ENCODE data around the gene KIRREL2. TPM values are rescaled to one million over a fixed set of nuclear protein-coding genes. Genes with fewer than 3 reads are reported as not detected.
A peak's percentile ranks its signal among the peaks of the same experiment; 100 is the strongest.

The KIRREL2 gene
- total and polyA plus RNA-seq, 9 of the 15 experiments (the other 6 are each of a cell fraction or from before 2014, with no cell fraction given): 0.01 to 0.12 (median 0.09) TPM; not detected in 4

DNA sequence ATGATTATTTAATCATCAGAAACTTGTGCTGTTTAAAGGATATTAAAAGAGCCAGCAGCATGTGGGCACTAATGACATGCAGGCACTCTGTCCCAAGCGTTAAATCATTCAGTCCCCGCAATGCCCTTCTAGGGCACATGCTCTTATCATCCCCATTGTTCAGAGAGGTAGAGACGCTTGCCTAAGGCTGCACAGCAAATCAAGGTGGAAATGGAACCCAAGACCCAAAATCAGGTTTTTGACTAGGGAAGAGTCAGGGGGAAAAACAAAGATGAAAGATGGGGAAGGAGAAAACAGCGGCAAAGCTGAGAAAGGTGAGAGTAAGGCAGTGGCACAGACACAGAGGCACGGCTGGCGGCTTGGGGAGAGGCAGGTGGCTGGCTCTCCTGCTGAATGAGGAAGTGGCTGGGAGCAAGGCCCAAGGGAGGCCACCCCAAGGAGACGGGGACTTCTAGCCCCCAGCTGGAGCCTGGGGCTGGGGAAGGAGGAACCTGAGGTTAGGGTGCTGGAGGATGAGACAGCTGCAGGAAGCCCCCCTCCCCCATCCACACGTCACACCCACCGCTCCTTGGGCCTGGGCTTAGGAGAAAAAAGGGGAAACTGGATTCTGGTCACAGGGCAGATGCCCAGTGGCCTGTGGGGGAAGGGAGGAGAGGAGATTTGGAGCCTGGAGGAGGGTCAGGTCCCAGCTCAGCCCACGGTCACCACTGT lies 52.4 kb downstream of the KIRREL2 start (continued):
- no peak for TF ChIP-seq NR4A1 (CRISPR knock-in tag; IDR thresholded peaks at IDR 0.05)
- no peak for TF ChIP-seq NR4A1 (tag; IDR thresholded peaks at IDR 0.05)
- TF ChIP-seq, protein P1, sequence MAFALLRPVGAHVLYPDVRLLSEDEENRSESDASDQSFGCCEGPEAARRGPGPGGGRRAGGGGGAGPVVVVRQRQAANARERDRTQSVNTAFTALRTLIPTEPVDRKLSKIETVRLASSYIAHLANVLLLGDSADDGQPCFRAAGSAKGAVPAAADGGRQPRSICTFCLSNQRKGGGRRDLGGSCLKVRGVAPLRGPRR (CRISPR knock-in tag; IDR thresholded peaks at IDR 0.05): no peak
- TF ChIP-seq CEBPB (tag; IDR thresholded peaks at IDR 0.05): no peak
- TF ChIP-seq, protein P2, sequence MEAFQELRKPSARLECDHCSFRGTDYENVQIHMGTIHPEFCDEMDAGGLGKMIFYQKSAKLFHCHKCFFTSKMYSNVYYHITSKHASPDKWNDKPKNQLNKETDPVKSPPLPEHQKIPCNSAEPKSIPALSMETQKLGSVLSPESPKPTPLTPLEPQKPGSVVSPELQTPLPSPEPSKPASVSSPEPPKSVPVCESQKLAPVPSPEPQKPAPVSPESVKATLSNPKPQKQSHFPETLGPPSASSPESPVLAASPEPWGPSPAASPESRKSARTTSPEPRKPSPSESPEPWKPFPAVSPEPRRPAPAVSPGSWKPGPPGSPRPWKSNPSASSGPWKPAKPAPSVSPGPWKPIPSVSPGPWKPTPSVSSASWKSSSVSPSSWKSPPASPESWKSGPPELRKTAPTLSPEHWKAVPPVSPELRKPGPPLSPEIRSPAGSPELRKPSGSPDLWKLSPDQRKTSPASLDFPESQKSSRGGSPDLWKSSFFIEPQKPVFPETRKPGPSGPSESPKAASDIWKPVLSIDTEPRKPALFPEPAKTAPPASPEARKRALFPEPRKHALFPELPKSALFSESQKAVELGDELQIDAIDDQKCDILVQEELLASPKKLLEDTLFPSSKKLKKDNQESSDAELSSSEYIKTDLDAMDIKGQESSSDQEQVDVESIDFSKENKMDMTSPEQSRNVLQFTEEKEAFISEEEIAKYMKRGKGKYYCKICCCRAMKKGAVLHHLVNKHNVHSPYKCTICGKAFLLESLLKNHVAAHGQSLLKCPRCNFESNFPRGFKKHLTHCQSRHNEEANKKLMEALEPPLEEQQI (IDR thresholded peaks at IDR 0.05): no peak
- peak; percentile 10; the same call in 1 of the 2 replicates for TF ChIP-seq HCFC1 (IDR thresholded peaks at IDR 0.05; ENCODE audit: low read depth, low read length)
- no peak for TF ChIP-seq YBX1 (IDR thresholded peaks at IDR 0.05)
- TF ChIP-seq JUND (IDR thresholded peaks at IDR 0.05; ENCODE audit: borderline replicate concordance, low read depth, low read length): peak; percentile 40; the same call in 1 of the 2 replicates
- TF ChIP-seq JUND (tag; IDR thresholded peaks at IDR 0.05; ENCODE audit: borderline replicate concordance, low read depth, low read length): no peak
- no peak for TF ChIP-seq SMARCB1 (IDR thresholded peaks at IDR 0.05; ENCODE audit: insufficient read length, low read depth)
- TF ChIP-seq, protein P3, sequence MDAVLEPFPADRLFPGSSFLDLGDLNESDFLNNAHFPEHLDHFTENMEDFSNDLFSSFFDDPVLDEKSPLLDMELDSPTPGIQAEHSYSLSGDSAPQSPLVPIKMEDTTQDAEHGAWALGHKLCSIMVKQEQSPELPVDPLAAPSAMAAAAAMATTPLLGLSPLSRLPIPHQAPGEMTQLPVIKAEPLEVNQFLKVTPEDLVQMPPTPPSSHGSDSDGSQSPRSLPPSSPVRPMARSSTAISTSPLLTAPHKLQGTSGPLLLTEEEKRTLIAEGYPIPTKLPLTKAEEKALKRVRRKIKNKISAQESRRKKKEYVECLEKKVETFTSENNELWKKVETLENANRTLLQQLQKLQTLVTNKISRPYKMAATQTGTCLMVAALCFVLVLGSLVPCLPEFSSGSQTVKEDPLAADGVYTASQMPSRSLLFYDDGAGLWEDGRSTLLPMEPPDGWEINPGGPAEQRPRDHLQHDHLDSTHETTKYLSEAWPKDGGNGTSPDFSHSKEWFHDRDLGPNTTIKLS (IDR thresholded peaks at IDR 0.05; ENCODE audit: borderline replicate concordance, low read depth): no peak
- no peak for TF ChIP-seq NCOR1 (IDR thresholded peaks at IDR 0.05)
- TF ChIP-seq, protein P4, sequence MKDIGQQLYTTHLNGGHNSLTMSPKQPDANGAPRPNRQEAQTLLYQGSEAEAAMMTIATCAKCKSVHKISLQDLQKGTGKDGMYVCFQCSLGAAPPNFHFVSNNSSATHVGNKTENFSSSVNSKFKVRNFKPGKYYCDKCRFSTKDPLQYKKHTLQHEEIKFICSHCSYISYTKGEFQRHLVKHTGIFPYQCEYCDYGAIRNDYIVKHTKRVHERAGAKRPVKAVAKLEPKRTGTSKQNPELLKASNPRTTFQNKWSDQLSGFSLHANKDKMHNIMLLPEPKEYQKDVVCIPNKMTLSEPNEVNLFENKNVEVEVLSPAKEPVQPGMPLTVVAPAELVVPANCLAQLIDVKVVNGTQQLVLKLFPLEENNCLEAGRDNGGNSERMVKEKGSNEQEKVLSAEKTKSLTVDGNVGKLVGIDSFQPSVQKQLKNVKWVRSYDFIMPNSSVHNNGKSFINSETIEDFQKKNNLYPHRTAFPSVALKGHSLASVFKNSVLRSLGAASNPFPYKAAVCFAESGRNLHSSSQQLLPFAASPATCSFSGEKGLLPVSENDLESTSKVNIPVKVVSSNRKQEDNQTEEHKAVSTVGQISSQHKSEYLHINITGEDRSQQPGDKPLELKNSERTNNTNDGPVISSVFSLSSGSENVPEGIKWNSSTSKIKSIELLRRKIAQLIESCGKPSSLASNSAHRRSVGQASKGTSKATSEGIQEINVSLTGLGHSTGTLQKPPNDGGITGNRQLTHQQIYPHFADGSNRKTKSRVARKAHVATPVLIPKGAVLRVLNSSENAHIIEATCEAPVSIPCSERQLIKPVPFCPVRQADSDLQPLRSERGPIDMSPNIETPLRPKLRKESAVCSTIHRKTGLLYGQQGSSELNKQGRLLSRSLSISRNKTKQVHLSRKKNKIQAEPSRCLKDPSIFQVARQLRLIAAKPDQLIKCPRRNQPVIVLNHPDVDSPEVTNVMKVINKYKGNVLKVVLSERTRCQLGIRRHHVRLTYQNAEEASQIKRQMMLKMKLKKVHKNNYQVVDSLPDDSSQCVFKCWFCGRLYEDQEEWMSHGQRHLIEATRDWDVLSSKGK (CRISPR knock-in tag; IDR thresholded peaks at IDR 0.05): no peak
- no peak for TF ChIP-seq FOXP1 (CRISPR knock-in tag; IDR thresholded peaks at IDR 0.05)
- no peak for TF ChIP-seq ERF (CRISPR knock-in tag; IDR thresholded peaks at IDR 0.05)
- TF ChIP-seq MAFF (IDR thresholded peaks at IDR 0.05; ENCODE audit: low read length): no peak
- TF ChIP-seq SPI1 (IDR thresholded peaks at IDR 0.05; ENCODE audit: borderline replicate concordance, low read depth, low read length): peak; percentile 96
- no peak for TF ChIP-seq FOXK2 (conservative IDR thresholded peaks at IDR 0.05 in 1 of 2, IDR thresholded peaks at IDR 0.05 in 1 of 2; ENCODE audit: low read depth in 2 of 2)
- no peak for TF ChIP-seq XRCC3 (IDR thresholded peaks at IDR 0.05)
- no peak for TF ChIP-seq POLR2A (conservative IDR thresholded peaks at IDR 0.05)
- TF ChIP-seq PHB (CRISPR knock-in tag; IDR thresholded peaks at IDR 0.05): no peak
